ENCODE measurements around the gene BICDL1.

Gene BICDL1

GRCh38 chr12:120055231-120056000, 66.4 kb downstream of the BICDL1 start:
- FAIRE-seq: no peak

DNA sequence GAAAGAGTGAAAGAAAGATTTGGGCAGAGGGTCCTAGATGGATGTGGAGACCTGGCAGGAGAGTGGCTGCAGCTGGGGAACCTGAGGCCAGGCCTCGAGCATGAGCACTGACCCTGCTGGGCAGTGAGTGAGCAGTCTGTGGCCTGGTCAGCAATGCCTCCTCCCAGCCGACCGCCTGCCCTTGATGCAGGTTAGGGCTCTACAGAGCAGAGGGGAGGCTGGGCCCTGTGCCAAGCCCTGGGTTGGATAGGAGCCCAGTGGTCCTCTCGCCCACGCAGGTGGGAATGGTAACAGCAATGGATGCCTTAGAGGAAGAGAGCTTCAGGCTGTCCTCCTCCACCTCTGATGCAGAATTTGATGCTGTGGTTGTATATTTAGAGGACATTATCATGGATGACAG, 67.7 kb downstream of the BICDL1 start:
- no peak for FAIRE-seq

- FAIRE-seq: no peak
Observed at GRCh38 chr12:120060196-120060595, 71.2 kb downstream of the BICDL1 start.

DNA sequence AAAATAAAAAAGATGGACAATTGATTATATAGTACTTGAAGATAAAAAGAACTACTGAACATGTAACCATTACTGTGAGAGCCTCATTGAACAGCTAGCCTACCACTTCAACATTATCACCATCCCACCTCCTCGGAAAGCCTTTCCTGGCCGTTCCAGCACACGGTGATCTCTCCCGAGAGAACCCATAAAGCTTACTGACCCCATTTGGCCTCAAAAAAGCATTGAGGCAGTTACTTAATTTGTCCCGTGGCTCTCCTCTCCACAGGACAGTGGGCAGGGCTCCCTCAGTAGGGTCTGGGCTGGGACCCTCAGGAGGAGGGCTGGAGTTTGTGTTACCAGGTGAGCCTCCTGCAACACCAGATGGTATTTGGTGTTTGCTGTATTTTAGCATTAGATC, 71.7 kb downstream of the BICDL1 start:
- no peak for FAIRE-seq

- FAIRE-seq: no peak
Observed at GRCh38 chr12:120061575-120062214, 72.7 kb downstream of the BICDL1 start.

DNA sequence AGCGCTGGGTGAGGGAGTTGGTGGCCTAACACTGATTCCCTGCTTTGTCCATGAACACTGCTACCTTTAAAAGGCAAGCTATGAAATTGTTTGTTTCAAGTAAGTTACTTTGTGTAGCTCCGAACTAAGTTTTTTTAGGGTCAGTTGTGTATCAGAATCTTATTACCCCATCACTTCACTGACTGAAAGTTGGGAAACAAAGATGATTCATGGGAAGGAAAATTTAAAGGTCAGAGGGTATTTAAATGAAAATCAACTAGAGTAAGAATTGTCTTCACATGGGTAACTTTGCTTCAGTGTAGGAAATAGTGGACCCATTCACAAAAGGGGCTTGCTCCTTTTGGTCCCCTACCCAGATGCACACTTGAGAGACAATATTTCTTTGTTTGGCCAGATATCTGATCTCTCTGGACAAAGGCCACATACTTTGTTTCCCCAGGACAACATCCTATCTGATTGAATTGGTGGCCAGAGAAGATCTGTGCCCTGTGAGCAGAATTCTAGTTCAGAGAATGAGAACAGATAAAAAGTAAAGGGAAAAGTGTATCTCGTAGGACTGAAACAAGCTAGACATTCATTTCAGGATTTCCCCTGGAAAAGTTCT, 74.0 kb downstream of the BICDL1 start:
- no peak for FAIRE-seq

GRCh38 chr12:120064054-120064940, 75.3 kb downstream of the BICDL1 start:
- no peak for FAIRE-seq

- no peak for FAIRE-seq
Observed at GRCh38 chr12:120065472-120065871, 76.4 kb downstream of the BICDL1 start.

DNA sequence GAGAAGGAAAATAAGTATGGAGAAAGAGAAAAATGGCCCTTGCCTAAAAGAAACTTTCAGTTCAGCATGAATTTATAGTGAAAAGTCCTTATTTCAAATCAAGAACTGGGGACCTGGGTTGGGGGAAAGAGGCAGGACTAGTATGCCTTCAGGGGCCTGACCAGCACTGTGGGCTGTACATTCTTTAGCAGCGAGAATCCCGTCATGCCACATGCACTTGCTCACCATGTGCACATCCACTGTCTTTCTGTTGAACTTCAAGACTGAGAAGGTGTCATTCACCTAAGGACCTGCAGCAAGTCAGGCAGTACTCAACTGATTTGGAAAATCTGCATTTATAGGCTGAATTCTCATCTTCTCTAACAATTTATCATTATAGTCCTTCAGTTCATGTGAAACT, 77.3 kb downstream of the BICDL1 start:
- FAIRE-seq: no peak

- FAIRE-seq: no peak
Observed at GRCh38 chr12:120067084-120067869, 78.2 kb downstream of the BICDL1 start.

- no peak for FAIRE-seq
Observed at GRCh38 chr12:120067901-120068300, 78.9 kb downstream of the BICDL1 start.

DNA sequence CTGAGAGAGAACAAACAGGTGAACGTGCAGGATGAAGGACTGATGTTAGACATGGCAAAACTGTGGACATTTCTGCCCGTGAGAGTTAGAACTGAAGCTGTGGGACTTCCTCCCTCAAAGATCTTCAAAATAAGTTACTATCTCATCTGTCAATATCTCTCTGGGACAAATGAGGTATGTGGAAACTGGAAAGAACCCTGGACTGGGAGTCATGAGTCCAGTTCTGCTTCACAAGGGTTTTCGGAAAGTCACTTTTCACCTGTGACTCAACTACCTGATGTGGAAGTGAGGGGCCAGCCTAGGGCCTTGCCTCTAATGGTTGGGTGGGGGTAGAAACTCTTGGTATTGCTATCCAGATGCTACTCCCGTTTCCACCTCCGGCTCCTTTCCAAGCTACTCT, 80.2 kb downstream of the BICDL1 start:
- FAIRE-seq: no peak

DNA sequence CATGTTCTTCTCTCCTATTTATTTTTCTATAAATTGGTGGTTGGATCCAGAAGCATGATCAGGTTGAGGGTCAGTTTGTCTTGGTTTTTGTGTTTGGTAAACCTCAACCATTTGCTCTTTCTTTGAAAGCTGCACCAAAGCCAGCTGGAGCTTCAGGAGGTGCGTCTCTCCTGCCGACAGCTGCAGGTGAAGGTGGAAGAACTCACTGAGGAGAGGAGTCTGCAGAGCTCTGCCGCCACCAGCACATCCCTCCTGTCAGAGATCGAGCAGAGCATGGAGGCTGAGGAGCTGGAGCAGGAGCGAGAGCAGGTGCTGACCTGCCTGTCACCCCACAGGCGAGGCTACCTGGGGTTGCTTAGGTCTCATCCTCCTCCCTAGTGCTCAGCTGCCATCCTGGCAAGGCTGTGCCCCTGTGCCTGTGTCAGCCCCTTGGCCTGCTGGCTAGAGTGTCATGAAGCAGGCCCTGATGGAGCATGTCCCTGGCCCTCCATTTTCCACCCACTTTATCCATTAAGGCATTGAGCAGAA, 82.5 kb downstream of the BICDL1 start:
- no peak for FAIRE-seq

GRCh38 chr12:120072472-120073249, 83.6 kb downstream of the BICDL1 start:
- FAIRE-seq: no peak

GRCh38 chr12:120075034-120075616, 86.1 kb downstream of the BICDL1 start:
- no peak for FAIRE-seq

DNA sequence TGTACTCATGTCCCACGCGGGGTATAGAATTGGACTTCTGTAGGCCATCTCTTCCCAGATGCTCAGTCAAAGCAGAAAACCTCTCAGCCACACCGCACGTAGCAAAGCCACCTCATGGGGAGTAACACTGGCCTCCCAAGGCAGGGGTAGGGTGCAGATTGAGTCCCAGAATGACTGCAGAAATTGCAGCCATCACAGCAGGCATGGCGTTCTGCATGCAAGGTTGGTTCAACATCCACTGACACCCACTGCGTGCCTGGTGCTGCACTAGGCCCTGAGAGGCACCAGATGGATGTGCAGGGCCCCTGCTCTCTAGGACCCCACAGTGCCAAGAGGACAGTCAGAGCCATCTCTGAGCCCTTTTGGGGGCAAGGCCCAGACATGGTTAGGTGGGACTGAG, 87.6 kb downstream of the BICDL1 start:
- FAIRE-seq: no peak

DNA sequence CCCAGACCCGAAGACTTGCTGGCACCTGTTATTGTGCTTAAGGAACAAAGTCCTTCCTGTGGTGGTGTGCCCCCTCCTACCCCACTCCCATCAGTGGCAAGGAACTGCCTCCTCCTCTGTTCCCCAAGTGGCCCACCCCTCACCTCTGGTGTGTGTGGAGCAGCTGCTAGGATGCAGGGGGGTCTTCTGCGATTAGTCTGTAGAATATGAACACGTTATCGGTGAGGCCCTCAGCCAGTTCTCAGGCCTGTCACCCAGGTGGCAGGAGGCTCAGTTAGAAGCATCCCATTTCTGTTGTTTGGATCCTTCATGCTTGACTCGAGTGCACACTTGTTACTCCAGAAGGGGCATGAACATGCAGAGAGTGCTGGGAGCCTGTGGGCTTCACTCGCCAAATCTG, 88.2 kb downstream of the BICDL1 start:
- FAIRE-seq: no peak

- no peak for FAIRE-seq
Observed at GRCh38 chr12:120078868-120079267, 89.8 kb downstream of the BICDL1 start.

DNA sequence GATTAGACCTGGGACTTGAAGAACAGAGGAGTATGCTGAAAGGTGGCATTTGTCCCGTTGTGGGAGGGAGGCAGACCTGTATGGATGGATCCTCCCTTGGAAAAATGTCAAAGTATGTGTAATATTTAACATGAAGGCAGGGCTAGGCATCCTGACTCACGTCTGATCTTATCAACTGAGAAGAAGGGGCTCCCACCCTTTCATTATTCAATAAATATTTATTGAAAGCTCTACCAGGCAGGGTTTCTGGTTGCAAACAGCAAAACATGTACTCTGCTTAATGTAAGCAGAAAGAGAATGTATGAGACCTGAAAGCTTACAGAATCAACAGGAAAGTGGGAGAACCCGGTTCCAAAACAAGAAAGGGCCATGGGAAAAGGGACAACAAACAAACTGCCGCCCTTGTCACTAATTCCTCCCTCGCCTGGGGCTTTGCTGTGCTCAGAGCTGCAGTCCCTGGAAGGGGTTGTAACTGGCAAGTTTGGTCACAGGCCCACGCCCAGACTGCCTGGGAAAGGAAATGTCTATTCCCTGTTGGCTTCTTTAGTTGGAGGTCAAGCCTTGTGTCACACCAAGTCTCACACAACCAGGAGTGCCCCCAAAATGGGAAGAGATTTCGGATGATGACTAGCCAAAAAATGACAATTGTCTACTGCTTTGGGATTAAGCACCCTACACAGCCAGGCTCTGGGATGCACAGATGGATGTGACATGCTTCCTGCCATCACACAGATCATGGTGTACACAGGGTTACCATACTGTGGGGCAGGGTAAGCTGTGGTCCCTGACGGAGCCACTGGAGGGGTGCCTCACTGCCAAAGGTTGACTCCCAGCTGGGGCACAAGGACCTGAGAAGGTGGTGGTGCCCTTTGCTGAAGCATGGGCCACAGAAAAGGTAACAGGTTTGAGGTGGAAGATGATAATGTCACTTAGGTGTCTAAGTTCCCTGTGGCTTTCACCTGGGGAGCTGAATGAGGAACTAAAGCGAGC, 90.7 kb downstream of the BICDL1 start:
- FAIRE-seq: no peak
